GM21360 (cell line): Measurements from ENCODE around the gene PRSS36.

Experiments used
- ATAC-seq: cut with Tn5 transposase; IDR thresholded peaks from one replicate; pipeline ENCODE4 v1.9.1; 2021; ENCODE audit warnings: mild to moderate bottlenecking, moderate library complexity; ENCODE audit not compliant: unreplicated experiment

Gene PRSS36

DNA sequence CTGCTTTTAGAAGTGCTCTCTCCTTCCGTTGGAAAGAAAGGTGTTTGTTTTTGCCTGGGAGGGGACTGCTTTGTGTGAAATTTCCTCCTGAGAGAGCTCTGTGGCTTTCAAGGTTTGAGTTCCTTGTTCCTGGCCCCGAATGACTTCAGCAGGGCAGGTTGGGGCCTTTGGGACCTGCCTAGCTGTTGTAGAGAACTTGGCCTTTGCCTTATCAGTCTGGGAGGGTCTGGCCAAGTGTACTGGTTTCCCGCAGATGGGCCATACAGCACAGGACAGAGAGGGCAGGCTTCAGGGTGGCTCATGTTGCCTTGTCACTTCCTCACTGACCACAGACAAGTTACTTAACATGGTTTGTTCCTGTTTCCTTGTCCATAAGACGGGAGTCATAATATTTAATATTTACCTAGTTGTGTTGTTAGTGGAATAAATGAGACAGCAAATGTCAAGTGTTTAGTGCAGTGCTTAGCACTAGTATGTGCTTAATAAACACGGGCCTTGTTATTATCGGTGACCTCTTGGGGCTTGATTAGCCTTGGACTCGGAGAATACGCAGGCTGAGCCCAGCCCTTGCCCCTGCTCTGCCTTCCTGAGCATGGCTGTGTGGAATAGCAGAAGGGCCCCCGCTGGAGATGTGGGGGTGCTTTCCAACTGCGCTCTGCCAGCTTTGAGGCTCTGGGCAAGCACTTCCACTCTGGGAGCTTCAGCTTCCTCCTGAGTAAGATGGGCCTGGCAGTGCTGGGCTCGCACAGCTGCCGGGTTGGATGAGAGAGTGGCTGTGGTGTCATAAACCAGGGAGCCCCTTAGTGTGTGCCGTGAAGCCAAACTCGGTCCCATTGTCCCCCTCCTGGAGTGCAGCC, 20.9 kb downstream of the PRSS36 start:
- no peak for ATAC-seq

DNA sequence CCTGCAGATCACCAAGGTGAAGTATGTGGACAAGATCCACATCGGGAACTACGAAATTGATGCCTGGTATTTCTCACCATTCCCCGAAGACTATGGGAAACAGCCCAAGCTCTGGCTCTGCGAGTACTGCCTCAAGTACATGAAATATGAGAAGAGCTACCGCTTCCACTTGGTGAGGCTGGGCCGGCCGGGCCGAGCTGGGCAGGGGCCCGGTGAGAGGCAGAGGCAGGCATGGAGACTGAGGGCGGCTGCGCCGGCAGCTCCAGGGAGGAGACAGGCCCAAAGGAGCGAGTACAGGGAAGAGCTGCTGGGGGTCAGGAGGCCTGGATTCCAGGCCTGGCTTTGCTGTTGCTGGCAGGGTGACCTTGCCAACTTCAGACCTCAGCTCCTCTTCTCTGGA, 22.7 kb downstream of the PRSS36 start:
- ATAC-seq = no peak

DNA sequence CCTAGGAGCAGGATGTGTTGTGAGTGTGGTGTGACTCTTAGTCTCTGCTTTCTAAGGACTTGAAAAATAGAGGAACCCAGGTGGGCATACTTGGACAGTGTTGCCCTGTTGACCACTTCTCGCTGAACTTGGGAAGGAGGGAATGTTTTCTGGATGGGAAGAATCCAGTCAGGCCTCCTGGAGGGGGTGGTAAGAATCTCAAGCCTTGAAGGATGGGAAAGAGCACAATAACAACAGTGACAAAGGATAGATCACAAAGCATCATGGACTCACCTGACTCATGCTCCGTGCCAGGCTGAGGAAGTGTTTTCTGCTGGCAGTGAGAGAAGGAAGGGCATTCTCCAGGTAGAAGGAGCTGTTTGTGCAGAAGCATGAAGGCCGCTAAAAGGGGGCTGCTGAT, 24.0 kb downstream of the PRSS36 start:
- no peak for ATAC-seq

DNA sequence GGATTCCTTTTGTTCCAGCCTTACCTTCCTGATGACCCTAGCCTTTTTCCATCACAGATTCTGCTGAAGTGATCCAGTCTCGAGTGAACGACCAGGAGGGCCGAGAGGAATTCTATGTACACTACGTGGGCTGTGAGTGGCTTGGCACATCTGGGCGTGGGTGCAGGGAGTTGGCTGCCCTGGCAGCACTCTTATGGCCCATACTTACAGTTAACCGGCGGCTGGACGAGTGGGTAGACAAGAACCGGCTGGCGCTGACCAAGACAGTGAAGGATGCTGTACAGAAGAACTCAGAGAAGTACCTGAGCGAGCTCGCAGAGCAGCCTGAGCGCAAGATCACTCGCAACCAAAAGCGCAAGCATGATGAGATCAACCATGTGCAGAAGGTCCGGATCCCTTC, 29.7 kb downstream of the PRSS36 start:
- ATAC-seq = no peak

DNA sequence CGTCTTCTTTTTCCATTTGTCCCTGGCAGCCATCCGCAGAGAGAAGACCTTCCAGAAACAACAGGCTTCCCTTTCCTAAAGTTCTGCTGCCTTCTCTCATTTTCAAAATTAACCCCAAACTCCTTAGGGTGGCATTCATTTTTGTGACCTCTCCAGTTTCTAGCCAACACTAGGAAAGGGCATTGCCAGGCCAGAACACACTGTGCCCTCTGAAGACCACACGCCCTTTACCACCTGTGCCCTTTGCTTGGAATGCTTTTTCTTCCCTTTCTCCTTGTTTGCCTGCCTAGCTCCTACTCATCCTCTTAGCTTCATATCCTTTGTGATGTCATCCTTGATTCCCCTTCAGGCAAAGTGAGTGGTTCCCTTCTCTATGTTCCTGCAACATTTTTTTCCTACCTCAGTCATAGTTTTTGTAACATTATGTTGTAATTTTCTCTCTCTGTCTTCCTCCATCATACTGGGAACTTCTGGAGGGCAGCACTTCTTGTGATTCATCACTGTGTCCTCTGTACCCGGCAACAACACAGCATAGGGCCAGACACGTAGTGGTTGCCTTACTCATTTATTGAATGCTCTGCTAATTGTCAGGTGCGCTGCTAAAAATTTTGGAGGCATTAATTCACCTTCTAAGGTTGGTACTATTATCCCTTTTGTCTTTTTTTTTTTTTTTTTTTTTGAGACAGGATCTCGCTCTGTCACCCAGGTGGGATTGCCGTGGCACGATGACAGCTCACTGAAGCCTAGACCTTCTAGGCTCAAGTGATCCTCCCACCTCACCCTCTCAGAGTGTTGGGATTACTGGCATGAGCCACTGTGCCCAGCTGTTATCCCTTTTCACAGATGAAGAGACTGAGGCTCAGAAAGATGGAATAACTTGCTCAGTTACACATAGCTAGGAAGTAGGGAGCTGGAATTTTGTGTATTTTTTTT, 31.4 kb downstream of the PRSS36 start:
- no peak for ATAC-seq

DNA sequence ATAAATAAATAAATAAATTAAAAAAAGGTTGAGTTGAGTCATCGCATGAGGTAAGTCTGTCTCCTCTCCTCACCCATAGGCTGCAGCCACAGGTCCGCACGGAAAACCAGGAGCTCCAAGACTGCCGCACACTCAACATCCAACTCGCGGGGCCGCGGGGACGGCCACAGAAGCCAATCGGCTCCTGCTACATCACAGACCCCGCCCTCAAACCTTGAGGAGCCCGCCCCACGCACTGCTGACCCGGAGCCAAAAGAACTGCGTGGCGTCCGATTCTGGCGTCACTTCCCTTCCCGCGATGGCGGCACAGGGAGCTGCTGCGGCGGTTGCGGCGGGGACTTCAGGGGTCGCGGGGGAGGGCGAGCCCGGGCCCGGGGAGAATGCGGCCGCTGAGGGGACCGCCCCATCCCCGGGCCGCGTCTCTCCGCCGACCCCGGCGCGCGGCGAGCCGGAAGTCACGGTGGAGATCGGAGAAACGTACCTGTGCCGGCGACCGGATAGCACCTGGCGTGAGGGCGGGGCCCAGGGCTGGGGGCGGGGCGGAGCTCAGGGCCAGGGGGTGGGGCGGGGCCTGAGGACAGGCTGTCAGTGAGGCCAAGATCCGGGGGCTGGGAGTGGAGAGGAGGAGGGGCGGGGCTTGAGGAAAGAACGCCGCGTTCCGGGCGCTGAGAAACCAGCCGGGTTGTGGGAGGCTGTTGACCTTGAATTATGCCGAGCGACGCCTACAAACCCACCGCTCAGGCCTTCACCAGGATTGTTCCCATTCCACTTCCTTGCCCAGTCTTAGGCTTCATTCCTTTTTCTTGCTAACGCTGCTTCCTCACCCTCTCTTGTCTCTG, 32.3 kb downstream of the PRSS36 start, which contains the start of gene KAT8:
TSS of gene KAT8 (plus strand) at position 281 of the 839 bp plus-strand sequence. CDS start at position 299, 18 bp downstream.
- ATAC-seq = peak; percentile 92

DNA sequence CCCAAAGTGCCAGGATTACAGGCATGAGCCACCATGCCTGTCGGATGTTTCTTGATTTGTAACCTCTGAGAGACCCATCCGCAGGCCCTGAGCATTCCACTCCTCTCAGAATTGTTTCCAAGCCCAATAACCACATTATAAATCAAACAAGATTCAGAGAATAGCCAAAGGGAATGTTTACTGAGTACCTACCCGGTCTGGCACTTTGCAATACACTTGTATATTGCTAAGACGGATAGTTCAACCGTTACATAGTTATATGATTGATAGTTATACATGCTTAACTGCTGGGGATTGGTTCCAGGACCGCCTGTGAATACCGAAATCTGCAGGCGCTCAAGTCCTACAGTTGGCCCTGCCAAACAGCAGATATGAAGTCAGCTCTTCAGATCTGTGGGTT, 35.4 kb downstream of the PRSS36 start:
- ATAC-seq = no peak

DNA sequence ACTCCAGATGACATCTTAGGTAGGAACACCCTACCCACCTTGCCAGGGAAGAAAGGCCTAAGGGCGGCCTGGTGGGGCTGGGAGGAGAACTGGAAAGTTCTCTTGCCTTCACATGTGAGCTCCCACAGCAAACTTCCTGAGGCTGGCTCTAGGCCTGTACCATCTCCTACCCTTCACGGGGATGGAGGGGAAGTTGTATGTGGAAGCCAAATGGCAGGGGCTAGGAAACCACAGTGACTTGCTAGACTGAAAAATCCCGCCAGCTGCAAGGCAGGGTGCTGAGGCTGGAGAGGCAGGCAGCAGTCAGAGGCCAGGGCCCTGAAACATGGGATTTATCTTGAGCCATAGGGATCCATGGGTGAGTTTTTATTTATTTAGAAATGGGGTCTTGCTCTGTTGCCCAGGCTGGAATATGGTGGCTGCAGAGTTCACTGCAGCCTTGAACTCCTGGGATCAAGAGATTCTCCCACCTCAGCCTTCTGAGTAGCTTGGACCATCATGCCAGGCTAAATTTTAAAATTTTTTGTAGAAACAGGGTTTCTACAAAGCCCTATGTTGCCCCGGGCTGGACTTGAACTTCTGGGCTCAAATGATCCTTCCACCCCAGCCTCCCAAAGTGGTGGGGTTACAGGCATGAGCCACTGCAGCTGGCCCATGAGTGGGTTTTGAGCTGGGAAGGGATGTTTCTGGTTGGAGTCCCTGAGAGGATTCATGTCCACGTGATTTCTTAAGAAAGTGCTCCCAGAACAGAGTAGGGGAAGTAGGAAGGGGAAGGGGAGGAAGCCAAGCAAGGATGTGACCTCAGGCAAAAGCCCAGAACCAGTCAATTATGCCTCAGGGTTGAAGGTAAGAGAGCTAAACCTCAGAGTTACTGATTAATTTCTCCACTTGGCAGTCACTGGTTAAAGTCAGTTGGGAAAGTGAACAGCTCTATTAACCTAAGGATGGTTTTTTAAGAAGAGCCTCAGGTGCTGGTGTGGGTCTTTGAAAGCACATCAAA, 36.4 kb downstream of the PRSS36 start:
- no peak for ATAC-seq

DNA sequence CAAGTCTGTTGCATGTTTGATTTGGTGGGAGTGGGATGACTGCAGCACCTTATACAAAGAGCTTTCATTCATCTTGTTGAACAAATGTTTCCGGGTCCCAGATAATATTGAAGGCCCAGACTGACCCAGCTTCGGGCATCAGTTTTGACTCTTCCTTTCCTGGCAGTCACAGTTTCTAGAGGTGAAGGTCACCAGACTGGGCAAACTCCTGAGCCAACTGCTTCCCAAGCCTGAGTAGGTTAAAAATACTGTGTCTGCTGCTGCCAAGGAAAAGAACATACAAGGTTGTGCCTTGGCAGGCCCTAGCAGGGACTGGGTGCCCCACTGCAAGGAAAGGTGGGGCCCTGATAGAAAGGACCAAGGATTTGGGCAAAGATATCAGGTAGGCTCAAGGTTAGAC, 37.2 kb downstream of the PRSS36 start:
- no peak for ATAC-seq

DNA sequence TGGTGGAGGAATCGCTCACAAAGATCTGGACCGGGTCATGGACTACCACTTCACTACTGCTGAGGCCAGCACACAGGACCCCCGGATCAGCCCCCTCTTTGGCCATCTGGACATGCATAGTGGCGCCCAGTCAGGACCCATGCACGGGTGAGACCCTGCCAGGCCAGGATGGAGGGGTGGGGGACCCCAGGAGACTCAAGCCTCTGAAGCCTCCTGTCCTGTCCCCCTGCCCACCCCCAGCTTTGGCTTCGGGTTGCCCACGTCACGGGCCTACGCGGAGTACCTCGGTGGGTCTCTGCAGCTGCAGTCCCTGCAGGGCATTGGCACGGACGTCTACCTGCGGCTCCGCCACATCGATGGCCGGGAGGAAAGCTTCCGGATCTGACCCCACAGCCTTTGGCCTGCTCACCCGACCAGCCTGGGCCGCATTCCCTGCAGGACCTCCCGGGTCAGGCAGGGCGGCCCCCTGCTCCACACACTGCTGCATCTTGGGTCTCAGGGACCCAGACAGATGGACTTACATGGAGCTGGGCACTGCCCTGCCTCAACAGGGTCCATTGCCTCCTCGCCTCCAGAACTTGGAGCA, 37.9 kb downstream of the PRSS36 start:
- no peak for ATAC-seq

GRCh38 chr16:31110106-31111034, 39.5 kb downstream of the PRSS36 start:
- no peak for ATAC-seq

- ATAC-seq = no peak
Measured at GRCh38 chr16:31109622-31110021, 40.2 kb downstream of the PRSS36 start.

GRCh38 chr16:31108794-31109558, 40.9 kb downstream of the PRSS36 start:
- ATAC-seq = no peak

- ATAC-seq = peak; percentile 77
Measured at GRCh38 chr16:31108035-31108793, 41.7 kb downstream of the PRSS36 start, which contains the start of gene BCKDK. TSS of gene BCKDK (plus strand) at chr16:31108386. CDS start at chr16:31109224, 838 bp downstream.

GRCh38 chr16:31107465-31107867, 42.4 kb downstream of the PRSS36 start:
- ATAC-seq = peak; percentile 43
